Measurements from ENCODE around the gene SLC44A5.

GRCh38 chr1:75265792-75266191 lies 345.1 kb downstream of the SLC44A5 start:
- TF ChIP-seq CTCF (IDR thresholded peaks at IDR 0.05; ENCODE audit: low read depth, low read length) (peak; percentile 50), MAX (IDR thresholded peaks at IDR 0.05; ENCODE audit: low read depth, low read length) (no peak)
